G401 (cell line): ENCODE data around the gene BCL2L14. TPM values are rescaled to one million over a fixed set of nuclear protein-coding genes. Genes with fewer than 3 reads are reported as not detected.

Source experiments
- DNase-seq: peaks from one replicate; pipeline ENCODE4 v3.0.0-alpha.2; 2015; ENCODE audit warnings: low spot score
- in situ Hi-C: cut with HindIII; loops from 2 replicates; pipeline ENCODE4 v1.10.0; 2016; ENCODE audit warnings: low sequenced_read_pairs, mixed read lengths
- total RNA-seq: library from RNA; depleted of rRNA; stranded (reverse); fragments of >200 nt; shearing (Covaris generic); gene quantifications from 2 replicates; pipeline ENCODE4 v1.2.3, GENCODE V29; 2014; rRNA removed

BCL2L14 gene
- not detected in 2 replicates for total RNA-seq

- no peak for DNase-seq
- in situ Hi-C loops, result no loop called here
These were observed at the start of gene BCL2L14 for GRCh38 chr12:12070674-12071656. Gene BCL2L14 (plus strand): TSS chr12:12070939. CDS start chr12:12079306, 8,367 bp downstream.

- in situ Hi-C loops, result no loop called here
- DNase-seq, result no peak
These were observed 48.3 kb upstream of the BCL2L14 start for GRCh38 chr12:12022306-12022936.

- DNase-seq, result no peak
- in situ Hi-C loops, result no loop called here
These were observed 47.3 kb upstream of the BCL2L14 start for GRCh38 chr12:12023456-12023855.

- in situ Hi-C loops, result no loop called here
- no peak for DNase-seq
These were observed 45.6 kb upstream of the BCL2L14 start for GRCh38 chr12:12024911-12025682.

GRCh38 chr12:12025799-12026386 lies 44.8 kb upstream of the BCL2L14 start:
- DNase-seq, result no peak
- in situ Hi-C loops, result no loop called here

GRCh38 chr12:12028668-12029402 lies 41.9 kb upstream of the BCL2L14 start:
- in situ Hi-C loops, result no loop called here
- DNase-seq, result no peak

GRCh38 chr12:12029653-12030052 lies 41.1 kb upstream of the BCL2L14 start:
- in situ Hi-C loops, result no loop called here
- DNase-seq, result no peak

GRCh38 chr12:12032260-12032791 lies 38.4 kb upstream of the BCL2L14 start:
- in situ Hi-C loops, result no loop called here
- no peak for DNase-seq

GRCh38 chr12:12032851-12033797 lies 37.6 kb upstream of the BCL2L14 start:
- in situ Hi-C loops, result no loop called here

GRCh38 chr12:12033824-12034223 lies 36.9 kb upstream of the BCL2L14 start:
- in situ Hi-C loops, result no loop called here
- no peak for DNase-seq

More at GRCh38 chr12:12032851-12033797, 37.6 kb upstream of the BCL2L14 start:
- peak; percentile 91 for DNase-seq

GRCh38 chr12:12034344-12034743 lies 36.4 kb upstream of the BCL2L14 start:
- in situ Hi-C loops, result no loop called here
- no peak for DNase-seq

GRCh38 chr12:12035229-12035628 lies 35.5 kb upstream of the BCL2L14 start:
- in situ Hi-C loops, result no loop called here
- DNase-seq, result no peak

- DNase-seq, result no peak
- in situ Hi-C loops, result no loop called here
These were observed 33.8 kb upstream of the BCL2L14 start for GRCh38 chr12:12036901-12037300.

- in situ Hi-C loops, result no loop called here
These were observed 30.8 kb upstream of the BCL2L14 start for GRCh38 chr12:12039897-12040296.

GRCh38 chr12:12046401-12046800 lies 24.3 kb upstream of the BCL2L14 start:
- in situ Hi-C loops, result no loop called here
- DNase-seq, result no peak

More at GRCh38 chr12:12039897-12040296, 30.8 kb upstream of the BCL2L14 start:
- no peak for DNase-seq

- no peak for DNase-seq
- in situ Hi-C loops, result no loop called here
These were observed 23.1 kb upstream of the BCL2L14 start for GRCh38 chr12:12047682-12048081.

GRCh38 chr12:12048266-12048665 lies 22.5 kb upstream of the BCL2L14 start:
- in situ Hi-C loops, result no loop called here

More at GRCh38 chr12:12048266-12048665, 22.5 kb upstream of the BCL2L14 start:
- DNase-seq, result no peak
